Muscle layer of duodenum (tissue), 2 donors: ENCODE measurements around the gene EDC3.

Experiments
- H3K27ac ChIP-seq: one replicate; pipeline ENCODE4 v1.7.0; 2013; ENCODE audit warnings: mild to moderate bottlenecking, low read length
- H3K27me3 ChIP-seq: one replicate; pipeline ENCODE4 v1.7.0; 2013; ENCODE audit warnings: low read depth, mild to moderate bottlenecking, control low read depth, low read length
- H3K36me3 ChIP-seq, 2 donors: one replicate each; pipeline ENCODE4 v1.7.0; 2013; ENCODE audit warnings: low read length in 2 of 2, control low read depth in 1 of 2, mild to moderate bottlenecking in 1 of 2; ENCODE audit not compliant: insufficient read depth in 2 of 2, control insufficient read depth in 1 of 2
- H3K4me1 ChIP-seq, 2 donors: one replicate each; pipeline ENCODE4 v1.7.0; 2013; ENCODE audit warnings: low read length in 2 of 2, mild to moderate bottlenecking in 2 of 2, control low read depth in 1 of 2, moderate library complexity in 1 of 2; ENCODE audit not compliant: insufficient read depth in 2 of 2, control insufficient read depth in 1 of 2
- H3K4me3 ChIP-seq, 2 donors: one replicate each; pipeline ENCODE4 v1.7.0; 2013; ENCODE audit warnings: low read length in 2 of 2, low read depth in 1 of 2, mild to moderate bottlenecking in 1 of 2
- H3K9me3 ChIP-seq, 2 donors: one replicate each; pipeline ENCODE4 v1.7.0; 2013; ENCODE audit warnings: low read length in 2 of 2, control low read depth in 1 of 2, mild to moderate bottlenecking in 1 of 2; ENCODE audit not compliant: control insufficient read depth in 1 of 2
- donor health status: healthy.

EDC3 gene

DNA sequence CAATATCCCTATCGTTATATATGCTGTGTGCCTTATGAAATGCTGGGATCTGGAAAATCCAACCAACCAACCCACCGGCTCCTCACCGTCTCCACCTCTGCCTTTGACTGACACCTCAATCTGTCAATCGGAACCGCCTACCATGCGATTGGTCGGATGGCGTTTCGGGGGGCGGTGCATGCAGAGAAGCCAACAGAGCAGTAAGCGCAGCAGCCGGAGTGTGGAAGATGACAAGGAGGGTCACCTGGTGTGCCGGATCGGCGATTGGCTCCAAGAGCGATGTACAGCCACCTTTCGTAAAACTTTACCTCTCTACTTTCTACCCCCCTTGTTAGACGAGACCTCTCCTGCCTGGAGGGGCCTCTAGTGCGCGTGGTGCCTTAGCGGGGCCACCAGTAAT is 73.9 kb downstream of the EDC3 start:
- peaks cover 78 to 80% of the 10 kb centered on the region in 2 donors for H3K36me3 ChIP-seq
- no peak overlapping the region for H3K4me3 ChIP-seq
- H3K4me1 ChIP-seq, result peaks cover 3 to 34% of the 10 kb centered on the region in 2 donors
- H3K27me3 ChIP-seq, result no peaks in the 10 kb centered on the region
- no peak overlapping the region for H3K27ac ChIP-seq
- H3K9me3 ChIP-seq, result no peaks in the 10 kb centered on the region

DNA sequence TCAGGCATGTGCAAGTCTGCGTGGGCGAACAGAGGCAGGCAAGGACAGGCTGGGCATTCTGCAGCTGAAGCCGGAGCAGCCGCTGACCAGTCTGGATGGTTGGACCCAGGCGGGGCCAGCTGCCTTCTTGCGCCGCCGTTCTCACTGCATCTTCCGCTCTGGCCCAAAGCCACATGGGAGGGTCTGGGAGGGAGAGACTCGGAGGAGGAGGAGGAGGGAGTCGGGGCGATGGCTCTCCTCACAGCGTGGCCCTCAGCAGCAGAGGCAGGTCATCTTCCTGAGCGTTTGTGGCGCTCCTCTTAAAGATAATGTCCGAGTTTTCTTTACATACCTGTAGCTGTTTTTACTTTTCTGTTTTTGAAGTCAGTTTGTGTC is 74.3 kb downstream of the EDC3 start:
- no peaks in the 10 kb centered on the region for H3K27me3 ChIP-seq
- peaks cover 6 to 38% of the 10 kb centered on the region in 2 donors for H3K4me1 ChIP-seq
- H3K9me3 ChIP-seq, result no peaks in the 10 kb centered on the region
- H3K4me3 ChIP-seq, result no peak overlapping the region
- peaks cover 74 to 76% of the 10 kb centered on the region in 2 donors for H3K36me3 ChIP-seq
- no peak overlapping the region for H3K27ac ChIP-seq

DNA sequence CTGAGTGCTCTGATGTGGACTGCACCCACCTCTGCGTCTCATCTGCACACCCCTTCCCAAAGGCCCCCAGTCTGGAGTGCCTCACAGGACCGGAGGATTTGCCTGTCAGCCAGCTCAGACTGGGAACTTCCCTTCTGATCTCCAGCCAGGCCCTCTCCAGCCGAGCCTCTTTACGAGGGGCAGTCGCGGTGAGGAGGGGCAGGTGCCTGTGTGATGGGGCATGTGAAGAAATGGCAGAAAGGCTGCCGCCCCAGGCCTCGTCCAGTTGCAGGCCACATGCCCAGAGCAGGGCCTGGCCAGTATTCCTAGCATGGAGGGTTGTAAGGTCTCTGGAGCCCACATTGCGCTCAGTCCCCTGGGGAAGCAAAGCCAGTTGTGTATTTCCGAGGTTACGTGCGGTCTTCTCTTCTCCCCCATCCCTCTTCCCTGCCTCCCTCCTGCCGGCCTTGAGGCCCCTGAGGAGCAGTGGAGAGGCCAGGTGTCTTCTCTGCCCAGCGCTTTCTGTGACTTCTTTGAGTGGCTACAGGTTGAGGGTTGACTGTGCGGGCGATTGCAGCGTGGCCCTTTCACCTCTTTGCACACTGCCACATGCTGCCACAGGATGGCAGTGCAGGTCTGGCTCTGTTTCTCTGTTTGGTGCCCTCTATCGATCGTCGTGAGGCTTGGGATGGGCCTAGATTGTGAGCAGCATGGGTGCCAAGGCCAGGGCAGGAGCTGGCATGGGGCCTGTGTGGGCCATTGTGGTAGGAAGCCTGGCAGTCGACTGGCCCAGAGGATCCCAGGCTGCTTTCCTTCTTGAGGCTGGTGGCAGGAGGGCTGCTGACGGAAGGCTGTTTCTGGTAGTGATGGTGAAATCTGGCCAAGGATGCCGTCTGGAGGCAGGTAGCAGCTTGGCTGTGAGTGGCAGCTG is 74.9 kb downstream of the EDC3 start:
- Histone ChIP-seq H3K4me3 (no peak overlapping the region), H3K4me1 (peaks cover 6 to 39% of the 10 kb centered on the region in 2 donors), H3K36me3 (peaks cover 67 to 70% of the 10 kb centered on the region in 2 donors), H3K27me3 (no peaks in the 10 kb centered on the region), H3K27ac (no peak overlapping the region), H3K9me3 (no peaks in the 10 kb centered on the region)

DNA sequence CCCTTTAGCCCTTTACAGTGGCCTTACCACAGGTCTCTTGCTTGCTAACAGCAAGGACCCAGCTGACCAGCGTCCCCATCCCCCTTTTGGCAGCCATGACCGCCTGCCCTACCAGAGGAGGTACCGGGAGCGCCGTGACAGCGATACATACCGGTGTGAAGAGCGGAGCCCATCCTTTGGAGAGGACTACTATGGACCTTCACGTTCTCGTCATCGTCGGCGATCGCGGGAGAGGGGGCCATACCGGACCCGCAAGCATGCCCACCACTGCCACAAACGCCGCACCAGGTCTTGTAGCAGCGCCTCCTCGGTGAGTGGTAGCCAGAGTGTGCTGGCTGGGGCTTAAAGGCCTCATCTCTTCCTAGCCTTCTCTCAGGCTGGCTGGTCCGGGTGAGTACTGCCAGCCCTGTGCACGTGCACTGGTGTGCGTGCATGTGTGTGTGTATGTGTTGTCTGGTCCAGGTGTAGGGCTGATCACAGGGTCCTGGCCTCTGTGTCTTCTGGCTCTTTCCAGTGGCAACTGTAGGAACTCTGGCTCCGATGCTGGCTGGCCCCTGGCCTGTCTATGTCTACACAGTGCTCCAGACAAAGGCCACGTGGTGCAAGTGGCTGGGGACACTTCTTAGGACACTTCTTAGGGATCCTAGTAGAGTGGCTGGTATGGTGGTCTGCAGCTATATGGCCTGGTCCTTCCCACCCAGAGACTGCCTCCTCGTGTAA is 75.7 kb downstream of the EDC3 start:
- peaks cover 59 to 62% of the 10 kb centered on the region in 2 donors for H3K36me3 ChIP-seq
- H3K4me3 ChIP-seq, result no peak overlapping the region
- H3K27me3 ChIP-seq, result no peaks in the 10 kb centered on the region
- H3K4me1 ChIP-seq, result peaks cover 6 to 39% of the 10 kb centered on the region in 2 donors
- no peak overlapping the region for H3K27ac ChIP-seq
- no peaks in the 10 kb centered on the region for H3K9me3 ChIP-seq

DNA sequence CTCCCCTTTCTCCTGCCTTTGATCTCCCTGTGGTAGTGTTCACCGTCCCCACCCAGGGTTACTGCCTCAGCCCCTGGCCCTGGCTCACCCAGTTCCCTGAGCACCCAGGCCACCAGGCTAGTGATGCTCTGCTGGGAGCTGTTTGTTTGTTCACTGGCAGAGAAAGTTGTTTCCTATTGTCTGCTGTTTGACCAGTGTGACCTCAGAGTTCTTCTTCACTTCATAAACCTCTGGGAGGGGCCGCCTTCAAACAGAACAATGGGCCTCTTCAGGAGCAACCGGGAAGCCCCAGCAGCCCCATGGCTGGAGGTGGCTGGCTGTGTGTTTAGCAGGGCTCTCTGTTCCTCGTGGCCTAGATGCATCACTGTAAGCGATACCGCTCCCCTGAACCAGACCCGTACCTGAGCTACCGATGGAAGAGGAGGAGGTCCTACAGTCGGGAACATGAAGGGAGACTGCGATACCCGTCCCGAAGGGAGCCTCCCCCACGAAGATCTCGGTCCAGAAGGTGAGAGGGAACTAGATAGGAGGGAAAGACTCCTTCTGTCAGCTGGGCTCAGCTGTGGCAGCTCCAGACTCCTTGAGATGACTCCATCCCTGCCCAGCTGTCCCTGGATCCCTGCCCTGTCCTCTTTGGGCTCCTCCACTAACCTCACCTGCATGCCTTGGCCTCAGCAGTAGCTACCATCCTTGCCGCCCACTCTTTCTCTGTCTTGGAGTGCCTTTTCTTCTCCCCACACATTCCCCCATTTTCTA is 76.8 kb downstream of the EDC3 start:
- Histone ChIP-seq H3K27ac (no peak overlapping the region), H3K9me3 (no peaks in the 10 kb centered on the region), H3K27me3 (no peaks in the 10 kb centered on the region), H3K4me3 (no peak overlapping the region), H3K4me1 (peaks cover 6 to 39% of the 10 kb centered on the region in 2 donors), H3K36me3 (peaks cover 48 to 51% of the 10 kb centered on the region in 2 donors)

DNA sequence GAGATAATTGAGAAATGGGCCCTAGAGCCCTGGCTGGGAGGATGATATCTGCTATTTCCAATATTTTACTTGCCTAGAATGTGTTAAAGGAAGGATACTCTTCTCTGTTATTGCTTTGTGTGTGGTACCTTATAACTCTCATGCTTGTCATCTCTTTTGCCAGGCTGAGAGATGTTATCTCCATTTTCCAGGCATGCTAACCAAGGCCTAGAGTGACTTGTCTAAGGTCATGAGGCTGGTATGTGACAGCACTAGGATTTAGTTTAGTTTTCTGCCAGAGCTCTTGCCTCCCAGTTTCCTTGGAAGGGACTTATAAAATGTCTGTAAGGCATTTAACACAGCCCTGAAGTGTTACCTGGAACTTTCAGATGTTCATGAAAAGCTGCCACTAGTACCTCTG is 78.8 kb downstream of the EDC3 start:
- Histone ChIP-seq H3K27ac (peak overlapping the region; percentile 98), H3K4me1 (peaks cover 6 to 39% of the 10 kb centered on the region in 2 donors), H3K4me3 (peak overlapping the region; percentile 89 to 94)

DNA sequence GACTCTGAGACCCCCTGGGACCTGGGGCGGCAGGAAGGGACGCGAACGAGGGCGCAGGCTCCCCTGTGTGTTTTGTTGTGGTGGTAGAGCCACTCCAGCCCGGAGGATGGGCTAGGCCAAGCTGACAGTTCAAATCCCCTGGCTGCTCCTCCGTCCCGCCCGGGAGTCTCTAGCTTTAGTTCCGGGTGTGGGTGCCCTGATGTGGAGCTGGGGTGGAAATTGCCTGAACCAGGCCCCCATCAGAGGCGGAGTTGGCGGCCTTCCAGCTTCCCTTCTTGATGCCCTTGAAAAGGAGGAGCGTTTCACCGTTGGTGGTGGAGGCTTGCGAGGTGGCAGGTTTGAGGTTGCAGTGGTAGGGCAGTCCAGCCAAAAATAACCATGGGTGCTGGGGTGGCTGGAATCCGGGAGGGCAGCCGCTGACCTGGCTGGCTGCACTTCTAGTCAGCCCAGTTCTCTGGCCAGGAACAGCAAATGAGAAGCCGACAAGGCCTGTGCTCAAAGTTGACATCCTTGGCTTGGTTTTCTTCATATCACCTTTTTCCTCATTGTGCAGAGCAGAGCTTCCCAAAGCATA is 79.4 kb downstream of the EDC3 start:
- Histone ChIP-seq H3K9me3 (no peaks in the 10 kb centered on the region), H3K27ac (peak overlapping the region; percentile 98), H3K4me1 (peaks cover 6 to 39% of the 10 kb centered on the region in 2 donors), H3K27me3 (no peaks in the 10 kb centered on the region), H3K36me3 (peaks cover 23 to 25% of the 10 kb centered on the region in 2 donors), H3K4me3 (peak overlapping the region; percentile 89 to 94)

More for the DNA sequence above, 78.8 kb downstream of the EDC3 start:
- Histone ChIP-seq H3K36me3 (peaks cover 28 to 31% of the 10 kb centered on the region in 2 donors), H3K9me3 (no peaks in the 10 kb centered on the region), H3K27me3 (no peaks in the 10 kb centered on the region)

DNA sequence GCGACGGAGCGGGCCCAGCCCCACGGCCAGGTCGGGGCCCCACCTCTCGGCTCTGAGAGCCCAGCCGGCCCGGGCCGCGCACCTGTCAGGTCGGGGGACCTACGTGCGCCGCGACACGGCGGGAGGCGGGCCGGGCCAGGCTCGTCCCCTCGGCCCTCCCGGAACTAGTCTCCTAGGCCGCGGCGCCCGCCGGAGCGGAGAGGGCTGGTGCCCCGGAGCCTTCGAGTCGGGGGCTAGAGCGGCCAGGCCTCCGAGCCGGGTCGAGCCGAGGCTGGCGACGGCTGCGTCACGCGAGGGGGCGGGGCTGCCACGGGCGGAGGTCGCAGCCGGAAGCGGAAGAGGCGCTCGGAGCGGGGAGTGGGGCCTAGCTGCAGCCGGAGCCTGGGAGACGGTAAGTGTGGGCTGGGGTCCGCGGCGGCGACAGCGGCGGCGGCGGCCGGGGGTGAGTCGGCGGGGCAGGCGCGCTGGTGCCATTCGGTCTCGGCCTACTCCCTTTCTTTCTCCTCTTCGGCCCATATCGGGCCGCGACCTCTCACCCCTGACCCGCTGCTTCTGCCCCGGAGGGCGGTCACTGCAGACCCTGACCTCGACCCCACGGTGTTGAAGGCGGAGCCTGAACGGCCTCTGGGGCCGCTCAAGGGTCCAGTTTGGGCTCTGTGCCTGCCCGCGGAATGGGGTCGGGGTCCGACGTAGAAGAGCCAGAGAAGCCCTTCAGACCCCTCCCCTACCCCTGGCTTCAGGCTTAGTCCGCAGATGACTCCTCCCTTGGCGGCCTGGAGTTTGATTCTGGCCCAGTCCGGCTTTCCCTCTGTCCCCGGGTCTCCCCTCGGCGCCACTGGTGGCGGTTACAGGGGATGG is 80.1 kb downstream of the EDC3 start, which contains the start of gene CLK3:
Gene CLK3 (plus strand): TSS at position 329 of the 858 bp plus-strand sequence. CDS start 3,361 bp downstream, outside the sequence.
- peak within 1 kb of the TSS; percentile 98 for H3K27ac ChIP-seq
- H3K27me3 ChIP-seq, result no peaks in the 10 kb centered on the region
- peaks cover 16 to 19% of the 10 kb centered on the region in 2 donors for H3K36me3 ChIP-seq
- H3K4me1 ChIP-seq, result peaks cover 6 to 32% of the 10 kb centered on the region in 2 donors
- H3K9me3 ChIP-seq, result no peaks in the 10 kb centered on the region
- H3K4me3 ChIP-seq, result peak within 1 kb of the TSS; percentile 89 to 94

DNA sequence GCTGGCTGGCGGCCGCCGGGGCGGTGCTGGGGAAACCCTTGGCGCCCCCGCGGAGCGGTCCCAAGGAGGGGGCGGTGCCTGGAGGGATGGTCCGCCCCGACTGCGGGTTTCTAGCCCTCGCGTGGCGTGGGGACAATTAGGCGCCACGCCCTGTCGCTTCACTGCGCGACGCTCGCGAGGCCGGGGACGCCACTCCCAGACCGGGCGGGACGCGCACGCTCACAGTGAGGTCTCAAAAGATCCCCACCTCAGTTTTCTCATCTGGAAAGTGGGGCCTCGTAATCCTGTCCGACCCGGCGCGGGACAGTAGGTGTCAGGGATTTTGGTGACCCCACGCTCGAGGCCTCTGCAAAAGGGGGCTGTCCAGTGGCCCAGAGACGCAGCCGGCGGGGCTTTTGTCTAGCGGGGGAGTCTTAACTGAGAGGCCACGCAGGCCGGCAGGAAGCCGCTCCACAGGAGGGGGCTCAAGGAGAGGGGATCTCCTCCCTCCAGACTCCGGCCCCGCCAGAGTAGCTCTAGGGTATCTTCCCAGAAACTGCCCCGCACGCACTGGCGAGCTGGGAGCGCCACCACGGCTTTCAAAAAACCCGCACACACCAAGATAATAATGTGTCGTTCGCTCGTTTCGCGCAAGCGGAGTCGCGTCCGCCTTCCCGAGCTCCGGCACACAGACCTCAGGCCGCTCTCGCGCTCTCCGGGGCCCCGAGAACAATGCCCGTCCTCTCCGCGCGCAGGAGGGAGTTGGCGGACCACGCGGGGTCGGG is 80.9 kb downstream of the EDC3 start:
- peaks cover 6 to 25% of the 10 kb centered on the region in 2 donors for H3K4me1 ChIP-seq
- H3K27me3 ChIP-seq, result no peaks in the 10 kb centered on the region
- H3K36me3 ChIP-seq, result peaks cover 7 to 11% of the 10 kb centered on the region in 2 donors
- H3K4me3 ChIP-seq, result peak overlapping the region; percentile 74 to 89
- no peaks in the 10 kb centered on the region for H3K9me3 ChIP-seq
- H3K27ac ChIP-seq, result peak overlapping the region; percentile 83
